ENCODE data around the gene STK35. TPM values are rescaled to one million over a fixed set of nuclear protein-coding genes. Genes with fewer than 3 reads are reported as not detected.

The STK35 gene
- total RNA-seq, 1 donor from 2014 or later: 13.0 TPM

DNA sequence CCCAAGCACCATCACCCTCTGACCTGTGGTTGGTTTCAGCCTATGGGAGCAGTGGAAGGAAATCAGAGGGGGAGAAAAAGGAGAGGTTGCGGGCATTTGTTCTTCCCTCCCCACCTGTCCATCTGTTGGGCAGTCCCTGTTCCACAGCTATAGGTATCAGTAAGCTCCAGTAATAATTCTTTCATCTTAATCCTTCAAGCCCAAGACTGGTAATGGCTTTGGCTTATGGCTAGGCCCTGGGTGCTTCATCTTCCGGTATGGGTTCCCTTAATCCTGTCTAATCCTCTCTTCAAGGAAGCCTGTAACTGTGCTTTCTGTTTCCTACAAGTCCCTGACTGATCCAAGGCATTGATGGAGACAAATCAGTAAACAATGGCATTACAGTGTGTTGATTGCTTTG, 42.2 kb upstream of the STK35 start:
- intact Hi-C loops (cut with DNase I): no loop called here

DNA sequence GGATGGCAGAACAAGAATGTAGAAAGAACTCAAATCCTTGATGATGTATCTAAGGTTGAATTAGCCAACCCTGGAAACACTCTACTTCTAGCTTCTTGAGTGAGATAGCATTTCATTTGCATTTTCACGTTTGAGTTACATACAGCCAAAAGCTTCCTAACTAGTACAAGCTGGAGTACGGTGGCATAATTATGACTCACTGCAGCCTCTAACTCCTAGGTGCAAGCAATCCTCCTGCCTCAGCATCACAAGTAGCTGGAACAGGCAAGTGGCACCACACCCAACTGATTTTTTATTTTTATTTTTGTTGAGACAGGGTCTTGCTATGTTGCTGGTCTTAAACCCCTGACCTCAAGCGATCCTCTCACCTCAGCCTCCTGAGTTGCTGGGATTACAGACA, 36.5 kb upstream of the STK35 start:
- ATAC-seq (no peak), DNase-seq (no peak)
- Histone ChIP-seq H3K27me3 (peaks cover 41% of the 10 kb centered on the region), H3K36me3 (no peaks in the 10 kb centered on the region), H3K4me3 (no peak overlapping the region), H3K27ac (no peak overlapping the region), H3K4me1 (no peaks in the 10 kb centered on the region), H3K9me3 (no peaks in the 10 kb centered on the region)
- intact Hi-C loops (cut with DNase I): no loop called here
- TF ChIP-seq, protein P1, sequence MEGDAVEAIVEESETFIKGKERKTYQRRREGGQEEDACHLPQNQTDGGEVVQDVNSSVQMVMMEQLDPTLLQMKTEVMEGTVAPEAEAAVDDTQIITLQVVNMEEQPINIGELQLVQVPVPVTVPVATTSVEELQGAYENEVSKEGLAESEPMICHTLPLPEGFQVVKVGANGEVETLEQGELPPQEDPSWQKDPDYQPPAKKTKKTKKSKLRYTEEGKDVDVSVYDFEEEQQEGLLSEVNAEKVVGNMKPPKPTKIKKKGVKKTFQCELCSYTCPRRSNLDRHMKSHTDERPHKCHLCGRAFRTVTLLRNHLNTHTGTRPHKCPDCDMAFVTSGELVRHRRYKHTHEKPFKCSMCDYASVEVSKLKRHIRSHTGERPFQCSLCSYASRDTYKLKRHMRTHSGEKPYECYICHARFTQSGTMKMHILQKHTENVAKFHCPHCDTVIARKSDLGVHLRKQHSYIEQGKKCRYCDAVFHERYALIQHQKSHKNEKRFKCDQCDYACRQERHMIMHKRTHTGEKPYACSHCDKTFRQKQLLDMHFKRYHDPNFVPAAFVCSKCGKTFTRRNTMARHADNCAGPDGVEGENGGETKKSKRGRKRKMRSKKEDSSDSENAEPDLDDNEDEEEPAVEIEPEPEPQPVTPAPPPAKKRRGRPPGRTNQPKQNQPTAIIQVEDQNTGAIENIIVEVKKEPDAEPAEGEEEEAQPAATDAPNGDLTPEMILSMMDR (IDR thresholded peaks at IDR 0.05): no peak

More for the DNA sequence above, 42.2 kb upstream of the STK35 start:
- H3K4me1 ChIP-seq: no peaks in the 10 kb centered on the region
- H3K27me3 ChIP-seq: peaks cover 19% of the 10 kb centered on the region
- H3K27ac ChIP-seq: no peak overlapping the region
- ATAC-seq (no peak), DNase-seq (no peak)
- TF ChIP-seq, protein P1 (IDR thresholded peaks at IDR 0.05): no peak
- no peak overlapping the region for H3K4me3 ChIP-seq
- H3K36me3 ChIP-seq: no peaks in the 10 kb centered on the region
- no peaks in the 10 kb centered on the region for H3K9me3 ChIP-seq

DNA sequence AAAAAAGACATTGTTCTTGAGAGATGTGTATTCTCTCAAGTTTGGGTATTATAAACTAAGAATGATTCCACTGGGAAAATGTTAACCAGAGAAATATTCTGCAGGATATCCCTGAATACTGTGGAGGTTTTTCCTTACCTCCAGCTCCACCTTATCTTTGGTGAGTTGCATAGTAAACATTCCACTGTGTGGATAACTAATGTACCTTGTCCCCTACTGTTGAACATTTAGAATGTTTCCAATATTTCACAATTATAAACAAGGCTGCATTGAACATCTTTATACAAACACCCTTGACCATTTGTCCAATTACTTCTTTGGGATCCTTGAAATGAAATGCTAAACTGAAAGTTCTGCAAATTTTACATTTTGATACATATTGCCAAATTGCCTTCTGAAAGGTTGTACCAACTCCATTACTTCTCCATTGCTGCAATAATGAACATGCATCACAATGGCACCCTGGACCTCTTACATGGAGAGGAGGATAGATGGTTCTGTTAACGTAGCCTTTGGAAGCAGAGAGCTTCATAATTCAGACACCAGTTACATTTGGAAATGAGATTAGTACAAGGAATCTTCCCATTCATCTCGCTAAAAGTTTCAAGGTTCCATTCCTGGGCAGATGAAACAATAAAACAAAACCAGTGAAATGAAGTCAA, 35.0 kb upstream of the STK35 start:
- intact Hi-C loops (cut with DNase I): no loop called here
- Histone ChIP-seq H3K4me3 (no peak overlapping the region), H3K9me3 (no peaks in the 10 kb centered on the region), H3K27me3 (peaks cover 41% of the 10 kb centered on the region), H3K4me1 (no peaks in the 10 kb centered on the region), H3K27ac (no peak overlapping the region), H3K36me3 (no peaks in the 10 kb centered on the region)
- ATAC-seq (no peak), DNase-seq (no peak)
- TF ChIP-seq, protein P1 (IDR thresholded peaks at IDR 0.05): no peak

DNA sequence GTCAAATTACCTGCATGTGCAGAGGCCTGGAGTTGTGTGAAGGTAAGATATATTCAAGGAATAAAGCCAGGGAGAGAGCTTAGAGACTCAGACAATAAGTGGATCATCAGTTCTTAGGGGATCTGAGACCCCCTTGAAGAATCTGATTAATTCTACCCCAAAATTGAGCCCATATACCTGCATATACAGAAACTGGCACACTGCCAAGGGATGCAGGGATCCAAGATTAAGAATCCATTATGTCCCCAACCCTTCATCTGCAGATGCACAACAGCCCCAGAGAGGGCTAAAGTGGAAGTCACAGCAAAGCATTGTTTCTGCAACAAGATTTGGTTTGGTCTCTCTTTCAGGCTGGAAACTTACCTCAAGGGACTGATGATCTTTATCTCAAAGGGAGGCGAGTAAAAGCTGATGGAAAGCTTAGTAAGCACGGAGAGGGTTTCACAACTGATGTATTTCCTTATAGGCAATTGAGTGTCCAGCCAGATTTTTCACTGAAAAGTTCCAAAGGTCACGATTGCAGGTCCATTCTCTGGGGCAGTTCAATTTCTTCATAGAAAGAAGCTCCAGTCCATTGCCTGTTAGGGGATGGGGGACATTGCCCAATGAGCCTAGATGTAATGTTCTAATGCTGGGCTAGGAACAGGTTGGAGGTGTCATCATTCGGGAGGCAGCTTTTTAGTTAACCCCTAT, 20.9 kb upstream of the STK35 start:
- no peak for ATAC-seq
- H3K27ac ChIP-seq: no peak overlapping the region
- intact Hi-C loops (cut with DNase I): loop anchor here (10.0 kb wide), 1 partner anchor 84 kb away; no protein-coding TSS in a partner anchor
- TF ChIP-seq, protein P1 (IDR thresholded peaks at IDR 0.05): no peak
- H3K4me3 ChIP-seq: no peak overlapping the region
- no peak for DNase-seq
- peaks cover 35% of the 10 kb centered on the region for H3K27me3 ChIP-seq
- no peaks in the 10 kb centered on the region for H3K36me3 ChIP-seq
- no peaks in the 10 kb centered on the region for H3K9me3 ChIP-seq
- no peaks in the 10 kb centered on the region for H3K4me1 ChIP-seq

DNA sequence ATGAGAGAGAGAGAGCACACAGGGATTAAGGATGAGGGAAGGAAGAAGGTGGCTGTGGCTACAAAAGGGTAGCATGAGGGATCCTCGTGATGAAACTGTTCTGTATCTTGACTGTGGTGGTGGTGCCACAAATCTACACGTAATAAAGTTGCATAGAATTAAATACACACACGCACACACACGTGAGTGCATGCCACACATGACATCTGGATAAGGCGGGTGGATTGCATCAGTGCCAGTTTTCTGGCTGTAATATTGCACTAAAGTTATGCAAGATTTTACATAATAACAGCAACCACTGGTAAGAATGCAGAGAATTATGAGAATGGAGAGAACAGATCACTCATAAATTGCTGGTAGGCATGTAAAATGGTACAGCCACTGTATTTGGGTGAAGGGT, 16.9 kb upstream of the STK35 start:
- H3K4me1 ChIP-seq: no peaks in the 10 kb centered on the region
- no peak overlapping the region for H3K4me3 ChIP-seq
- ATAC-seq: peak; percentile 78
- H3K9me3 ChIP-seq: no peaks in the 10 kb centered on the region
- H3K27me3 ChIP-seq: peaks cover 42% of the 10 kb centered on the region
- DNase-seq: no peak
- H3K27ac ChIP-seq: no peak overlapping the region
- intact Hi-C loops (cut with DNase I): loop anchor here (10.0 kb wide), 1 partner anchor 80 kb away; no protein-coding TSS in a partner anchor
- H3K36me3 ChIP-seq: no peaks in the 10 kb centered on the region
- TF ChIP-seq, protein P1 (IDR thresholded peaks at IDR 0.05): no peak
